Hindlimb muscle (tissue), 1 donor: Measurements from ENCODE around the gene RSF1. TPM values are rescaled to one million over a fixed set of nuclear protein-coding genes. Genes with fewer than 3 reads are reported as not detected.

Experiments used
- DNase-seq: peaks from one replicate; pipeline ENCODE4 v3.0.0-alpha.2; 2013
- polyA plus RNA-seq: library from polyadenylated mRNA; unstranded; fragments of 120-200 nt; gene quantifications from one replicate; pipeline ENCODE4 v1.2.1, GENCODE V29; 2013; ENCODE audit not compliant: insufficient read length

The RSF1 gene
- polyA plus RNA-seq, 1 donor = 31.8 TPM

DNA sequence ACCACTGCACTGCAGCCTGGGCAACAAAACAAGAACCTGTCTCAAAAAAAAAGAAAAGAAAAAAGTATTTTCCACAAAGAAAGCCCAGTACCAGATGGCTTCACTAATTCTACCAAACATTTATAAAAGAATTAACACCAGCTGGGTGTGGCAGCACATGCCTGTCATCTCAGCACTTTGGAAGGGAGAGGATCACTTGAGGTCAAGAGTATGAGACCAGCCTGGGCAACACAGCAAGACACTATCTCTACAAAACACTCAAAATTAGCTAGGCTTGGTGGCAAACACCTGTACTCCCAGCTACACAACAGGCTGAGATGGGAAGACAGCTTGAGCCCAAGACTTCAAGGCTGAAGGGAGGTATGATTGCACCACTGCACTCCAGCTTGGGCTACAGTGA, 20.1 kb downstream of the RSF1 start:
- no peak for DNase-seq

DNA sequence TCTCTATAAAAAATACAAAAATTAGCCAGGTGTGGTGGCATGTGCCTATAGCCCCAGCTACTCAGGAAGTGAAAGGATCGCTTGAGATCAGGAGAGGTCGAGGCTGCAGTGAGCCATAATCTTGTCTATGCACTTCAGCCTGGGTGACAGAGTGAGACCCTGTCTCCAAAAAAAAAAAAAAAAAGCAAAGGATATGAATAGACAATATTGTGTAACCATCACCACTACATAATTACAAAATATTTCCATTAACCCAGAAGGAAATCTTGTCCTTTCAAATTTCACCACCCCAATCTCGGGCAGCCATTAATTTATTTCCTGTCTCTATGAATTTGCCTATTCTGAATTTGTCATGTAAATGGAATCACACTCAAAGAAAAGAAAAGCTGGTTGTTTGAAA, 21.2 kb downstream of the RSF1 start:
- DNase-seq = no peak

DNA sequence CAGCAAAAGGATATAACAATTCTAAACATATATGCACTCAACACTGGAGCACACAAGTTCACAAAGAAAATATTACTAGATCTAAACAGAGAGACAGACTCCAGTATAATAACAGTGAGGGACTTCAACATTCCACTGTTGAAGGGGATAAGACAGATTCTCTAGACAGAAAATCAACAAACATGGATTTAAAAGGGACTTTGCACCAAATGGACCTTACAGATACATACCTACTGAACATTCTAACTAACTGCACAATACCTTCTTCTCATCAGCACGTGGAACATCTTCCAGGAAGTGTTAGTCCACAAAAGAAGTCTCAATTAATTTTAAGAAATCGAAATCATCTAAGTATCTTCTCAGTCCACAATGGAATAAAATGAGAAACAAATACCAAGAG, 26.6 kb downstream of the RSF1 start:
- no peak for DNase-seq

DNA sequence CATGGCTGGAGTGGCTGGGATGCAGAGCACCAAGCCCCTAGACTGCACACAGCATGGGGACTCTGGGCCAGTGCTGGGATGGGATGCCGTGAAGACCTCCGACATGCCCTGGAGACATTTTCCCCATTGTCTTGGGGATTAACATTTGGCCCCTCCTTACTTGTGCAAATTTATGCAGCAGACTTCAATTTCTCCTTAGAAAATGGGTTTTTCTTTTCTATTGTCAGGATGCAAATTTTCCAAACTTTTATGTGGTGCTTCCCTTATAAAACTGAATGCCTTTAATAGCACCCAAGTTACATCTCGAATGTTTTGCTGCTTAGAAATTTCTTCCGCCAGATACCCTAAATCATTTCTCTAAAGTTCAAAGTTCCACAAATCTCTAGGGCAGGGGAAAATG, 29.2 kb downstream of the RSF1 start:
- no peak for DNase-seq

- DNase-seq = no peak
Measured at GRCh38 chr11:77789731-77790476, 30.6 kb downstream of the RSF1 start.

- DNase-seq = no peak
Measured at GRCh38 chr11:77789061-77789730, 31.3 kb downstream of the RSF1 start.

DNA sequence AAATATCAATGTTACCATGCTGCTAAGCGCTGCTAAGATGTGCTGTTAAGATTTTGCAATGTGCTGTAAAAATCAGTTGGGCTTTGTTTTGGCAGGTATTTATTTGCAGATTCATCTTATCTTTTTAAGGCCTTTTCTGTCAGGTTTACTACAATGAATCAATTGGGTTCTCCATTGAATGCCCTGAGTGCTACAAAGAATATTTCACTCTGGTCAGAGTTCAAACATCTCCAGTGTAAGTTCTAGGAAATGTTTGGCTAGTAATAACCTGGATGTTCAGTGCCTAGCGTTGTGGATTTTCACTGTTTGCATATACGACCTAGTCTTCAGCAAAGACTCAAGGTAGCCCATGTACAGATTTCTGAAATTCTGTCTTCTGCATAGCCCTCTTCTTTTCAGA, 36.0 kb downstream of the RSF1 start:
- no peak for DNase-seq

GRCh38 chr11:77783025-77783424, 37.5 kb downstream of the RSF1 start:
- no peak for DNase-seq

DNA sequence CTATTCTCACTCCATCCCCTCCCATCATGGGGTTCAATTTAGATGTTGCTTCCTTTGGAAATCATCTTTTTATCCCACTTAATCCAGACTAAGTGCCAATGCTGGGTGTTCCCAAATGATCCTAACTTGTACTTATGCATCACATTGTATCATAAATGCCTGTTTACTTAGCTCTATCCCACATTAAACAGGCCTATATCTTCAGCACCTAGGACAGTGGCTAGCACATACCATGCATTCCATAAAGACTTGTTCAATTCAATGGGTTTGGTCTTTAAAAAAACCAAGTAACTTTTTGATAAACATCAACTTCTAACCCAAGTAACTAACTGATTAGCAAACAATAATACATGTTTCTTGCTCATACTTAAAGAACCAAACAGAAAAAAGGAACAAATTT, 40.6 kb downstream of the RSF1 start:
- DNase-seq = no peak

DNA sequence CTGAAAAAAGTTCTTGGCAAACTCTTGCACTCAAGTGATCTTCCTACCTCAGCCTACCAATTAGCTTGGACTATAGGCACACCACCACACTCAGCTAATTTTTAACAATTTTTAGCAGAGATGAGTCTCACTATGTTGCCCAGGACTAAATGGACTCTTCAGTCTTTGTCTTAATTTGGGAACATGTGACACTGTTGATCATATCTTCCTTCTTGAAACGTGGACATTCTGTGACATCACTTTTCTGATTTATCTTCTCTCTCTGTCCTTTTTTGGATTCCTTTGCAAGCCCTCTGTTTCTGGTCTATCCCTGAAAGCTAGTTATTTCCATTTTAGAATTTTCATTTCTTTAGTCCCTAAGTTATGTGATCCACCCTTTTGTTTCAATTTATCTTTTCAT, 42.0 kb downstream of the RSF1 start:
- no peak for DNase-seq

DNA sequence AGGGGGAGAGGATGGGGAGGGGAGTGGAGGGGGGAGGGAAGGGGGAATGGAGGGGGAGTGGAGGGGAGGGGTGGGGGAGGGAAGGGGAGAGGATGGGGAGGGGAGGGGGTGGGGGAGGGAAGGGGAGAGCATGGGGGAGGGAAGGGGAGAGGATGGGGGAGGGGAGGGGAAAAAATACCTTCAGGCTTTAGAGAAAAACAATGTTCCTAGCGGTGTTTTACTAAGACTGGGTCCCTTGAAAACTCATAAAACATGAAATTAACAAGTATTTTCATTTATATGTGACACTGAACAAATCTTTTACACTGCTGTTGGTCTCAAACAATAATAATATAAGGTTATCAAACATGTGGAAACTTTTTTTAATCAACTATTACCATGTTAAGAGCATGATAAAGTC, 42.4 kb downstream of the RSF1 start:
- DNase-seq = no peak

DNA sequence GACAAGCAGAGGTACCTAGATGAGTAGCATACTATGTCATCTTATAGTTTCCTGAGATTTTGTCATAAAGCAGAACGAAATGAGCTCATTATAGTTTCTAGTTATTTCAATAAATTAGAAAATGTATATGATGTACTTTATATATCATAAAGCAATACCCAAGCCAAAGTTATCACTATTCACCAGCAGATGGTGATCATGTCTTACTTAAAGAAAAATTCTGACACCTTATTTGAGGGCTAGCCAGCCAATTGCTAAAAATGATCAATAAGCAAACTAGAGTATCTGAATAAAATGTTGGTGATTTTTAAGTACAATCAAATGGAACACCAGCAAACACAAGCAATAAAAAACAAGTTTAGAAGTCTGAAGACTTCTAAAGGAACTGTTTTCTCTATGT, 44.1 kb downstream of the RSF1 start:
- no peak for DNase-seq

- DNase-seq = no peak
Measured at GRCh38 chr11:77775936-77776335, 44.6 kb downstream of the RSF1 start.

GRCh38 chr11:77771135-77771534, 49.4 kb downstream of the RSF1 start:
- DNase-seq = no peak

DNA sequence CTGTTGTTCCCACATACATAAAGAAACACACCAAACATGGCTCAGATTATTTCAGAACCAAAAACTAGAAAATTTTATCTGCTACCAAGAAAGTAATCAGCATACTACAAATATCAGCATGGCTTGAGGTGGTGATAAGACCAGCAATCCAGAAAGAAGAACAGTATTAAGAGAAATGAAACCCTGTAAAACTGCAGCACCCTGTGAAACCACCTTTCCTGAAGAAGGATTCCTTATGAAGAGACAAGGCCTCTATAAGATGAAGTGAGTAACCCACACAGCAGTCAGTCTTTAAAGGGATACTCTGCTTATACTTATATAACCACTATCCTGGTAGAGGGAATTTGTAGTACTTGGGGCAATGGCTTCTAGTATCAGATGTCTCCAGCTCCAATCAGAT, 49.9 kb downstream of the RSF1 start:
- no peak for DNase-seq

GRCh38 chr11:77762426-77762825, 58.1 kb downstream of the RSF1 start:
- DNase-seq = no peak

DNA sequence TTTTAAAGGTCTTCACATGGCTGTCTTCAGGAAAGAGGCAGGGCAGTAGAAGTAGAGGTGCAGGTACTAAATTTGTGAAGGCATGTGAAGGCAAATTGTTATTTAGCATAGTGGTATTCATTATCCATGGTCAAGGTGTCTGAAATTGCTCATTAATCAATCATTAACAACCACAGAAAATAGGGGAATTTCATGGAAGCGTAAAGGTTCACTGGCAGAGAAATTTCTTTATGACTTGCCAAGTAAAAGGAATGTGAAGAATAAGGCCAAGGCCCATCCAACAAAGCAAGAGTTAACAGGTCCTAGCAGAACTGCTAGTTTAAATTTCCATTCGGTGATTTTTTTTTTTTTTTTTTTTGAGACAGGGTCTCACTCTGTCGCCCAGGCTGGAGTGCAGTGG, 59.0 kb downstream of the RSF1 start:
- DNase-seq = no peak

- no peak for DNase-seq
Measured at GRCh38 chr11:77758331-77758730, 62.2 kb downstream of the RSF1 start.

GRCh38 chr11:77753230-77753629, 67.3 kb downstream of the RSF1 start:
- DNase-seq = no peak

- no peak for DNase-seq
Measured at GRCh38 chr11:77752516-77752915, 68.0 kb downstream of the RSF1 start.

GRCh38 chr11:77750394-77751156, 69.9 kb downstream of the RSF1 start:
- DNase-seq = no peak

DNA sequence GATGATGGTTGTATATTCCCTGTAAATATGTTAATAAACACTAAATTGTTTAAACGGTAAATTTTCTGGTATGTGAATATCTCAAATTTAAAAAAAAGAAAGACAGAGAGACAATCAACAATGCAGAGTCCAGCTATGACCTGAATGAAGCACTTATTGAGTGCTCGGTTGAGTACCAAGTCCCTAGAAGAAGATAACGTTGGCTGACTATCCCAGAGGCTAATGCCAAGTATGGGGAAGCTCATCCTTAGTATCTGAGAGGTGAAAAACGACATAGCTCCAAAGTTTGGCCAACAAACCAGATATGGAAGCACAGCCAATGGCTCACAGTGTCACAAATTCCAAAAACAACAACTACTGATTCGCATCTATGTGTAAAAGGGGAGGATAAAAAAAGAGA, 71.3 kb downstream of the RSF1 start:
- no peak for DNase-seq

DNA sequence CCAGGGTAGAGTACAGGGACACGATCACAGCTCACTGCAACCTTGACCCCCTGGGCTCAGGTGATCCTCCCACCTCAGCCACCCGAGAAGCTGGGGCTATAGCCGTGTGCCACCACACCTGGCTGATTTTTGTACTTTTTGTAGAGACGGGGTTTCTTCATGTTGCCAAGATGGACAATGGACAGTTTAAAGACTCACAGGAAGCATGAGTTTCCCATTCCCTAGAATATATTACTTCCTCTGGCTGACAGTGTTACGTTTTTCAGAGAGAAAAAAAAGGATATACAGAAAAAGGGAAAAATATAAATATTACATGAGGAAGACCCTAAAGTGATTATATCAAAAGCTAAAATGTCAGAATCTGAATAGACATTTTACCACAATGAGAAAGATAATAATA, 72.3 kb downstream of the RSF1 start:
- no peak for DNase-seq
